ENCODE results near the gene IRF2. TPM values are rescaled to one million over a fixed set of nuclear protein-coding genes. Genes with fewer than 3 reads are reported as not detected.

Gene IRF2
- polyA plus RNA-seq, 2 of the 4 experiments (the other 2 are of a cell fraction) = 11.0 to 23.5 TPM

- ChIA-PET CTCF (no interaction called here), POLR2A (no interaction called here)
- Histone ChIP-seq H3K4me2 (no peak overlapping the region), H3K4me1 (peaks cover 21% of the 10 kb centered on the region), H3K4me3 (no peak overlapping the region), H3K9me3 (no peaks in the 10 kb centered on the region), H3K27ac (no peak overlapping the region)
- no peak for FAIRE-seq
- no peak for ATAC-seq
- WGBS (ENCODE audit: missing lambda C conversion rate) = 96% methylated on average over 6 of the region's 6 CpGs
- DNase-seq (ENCODE audit: low read depth in 1 of 2, low spot score in 1 of 2) = no peak
- TF ChIP-seq GATA3 (IDR thresholded peaks at IDR 0.05; ENCODE audit: borderline replicate concordance) (no peak), RARB (CRISPR knock-in tag; IDR thresholded peaks at IDR 0.05) (no peak), RFX5 (IDR thresholded peaks at IDR 0.05) (no peak), NPAS2 (CRISPR knock-in tag; IDR thresholded peaks at IDR 0.05; ENCODE audit: borderline replicate concordance) (no peak), NFE2L2 (conservative IDR thresholded peaks at IDR 0.05; ENCODE audit: low read length) (no peak), JUNB (IDR thresholded peaks at IDR 0.05) (no peak), HDAC2 (IDR thresholded peaks at IDR 0.05) (no peak), NR3C1 (IDR thresholded peaks at IDR 0.05) (no peak), ZNF302 (CRISPR knock-in tag; IDR thresholded peaks at IDR 0.05) (no peak), FOXS1 (CRISPR knock-in tag; IDR thresholded peaks at IDR 0.05) (no peak)
Measured at GRCh38 chr4:184387351-184387750, 87.0 kb downstream of the IRF2 start.

DNA sequence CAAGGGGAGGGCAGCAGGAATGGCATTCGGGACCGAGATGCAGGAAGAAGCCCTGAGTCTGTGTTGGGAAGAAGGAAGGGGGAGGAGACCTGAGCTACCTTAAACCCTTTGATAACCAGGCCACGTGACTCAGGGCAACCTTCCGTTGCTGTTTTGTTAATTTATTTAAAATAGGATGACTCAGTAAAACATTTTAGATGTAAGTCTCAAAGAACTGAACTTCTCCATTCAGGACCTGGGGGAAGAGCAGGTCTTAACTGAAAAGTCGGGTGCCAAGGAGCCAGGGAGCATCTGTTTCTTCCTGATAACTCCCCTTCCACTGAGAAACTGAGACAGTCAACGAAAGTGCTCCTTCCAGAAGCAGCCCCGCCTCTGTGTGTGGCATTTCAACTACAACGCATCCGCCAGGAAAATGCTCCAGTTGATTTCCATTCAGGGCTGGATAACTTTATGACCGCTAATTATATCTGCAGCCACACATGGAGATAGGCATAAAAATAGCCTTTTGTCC is 88.0 kb downstream of the IRF2 start:
- Histone ChIP-seq H3K4me2 (no peak overlapping the region), H3K4me1 (peaks cover 21% of the 10 kb centered on the region), H3K9me3 (no peaks in the 10 kb centered on the region), H3K27ac (no peak overlapping the region), H3K4me3 (no peak overlapping the region)
- DNase-seq (ENCODE audit: low read depth in 1 of 2, low spot score in 1 of 2) (no peak), ATAC-seq (no peak), FAIRE-seq (no peak)
- POLR2A ChIA-PET = no interaction called here
- WGBS (ENCODE audit: missing lambda C conversion rate) = 78% methylated on average over 10 of the region's 10 CpGs
- CTCF ChIA-PET = interaction anchor here (1.4 kb wide), 1 partner anchor 99 kb away, joined by 3 read pairs; no protein-coding TSS in a partner anchor
- TF ChIP-seq MAZ (IDR thresholded peaks at IDR 0.05; ENCODE audit: borderline replicate concordance, low read depth, low read length) (no peak), JUNB (IDR thresholded peaks at IDR 0.05) (no peak), FOXS1 (CRISPR knock-in tag; IDR thresholded peaks at IDR 0.05) (no peak), EHF (CRISPR knock-in tag; IDR thresholded peaks at IDR 0.05) (no peak), HOXB13 (CRISPR knock-in tag; IDR thresholded peaks at IDR 0.05; ENCODE audit: low read depth) (no peak), RCOR1 (IDR thresholded peaks at IDR 0.05; ENCODE audit: low read depth, low read length) (no peak), ZNF302 (CRISPR knock-in tag; IDR thresholded peaks at IDR 0.05) (no peak), MYC (IDR thresholded peaks at IDR 0.05; ENCODE audit: borderline replicate concordance, low read length) (no peak), PHF8 (IDR thresholded peaks at IDR 0.05; ENCODE audit: borderline replicate concordance, low read depth) (no peak), KDM1A (IDR thresholded peaks at IDR 0.05; ENCODE audit: low read depth) (no peak), RAD21 (conservative IDR thresholded peaks at IDR 0.05 in 1 of 2, IDR thresholded peaks at IDR 0.05 in 1 of 2) (no peak), ZSCAN20 (CRISPR knock-in tag; IDR thresholded peaks at IDR 0.05) (no peak), MAX (IDR thresholded peaks at IDR 0.05) (no peak), MAFK (IDR thresholded peaks at IDR 0.05; ENCODE audit: partially characterized antibody) (no peak)

GRCh38 chr4:184385705-184386141 is 88.6 kb downstream of the IRF2 start:
- ChIA-PET POLR2A (no interaction called here), CTCF (interaction anchor here (1.4 to 1.9 kb wide), 2 partner anchors 99 to 122 kb away, joined by 3 to 5 read pairs; no protein-coding TSS in a partner anchor)
- 85% methylated on average over 6 of the region's 6 CpGs for WGBS (ENCODE audit: missing lambda C conversion rate)
- peaks cover 21% of the 10 kb centered on the region for H3K4me1 ChIP-seq
- no peak for DNase-seq (ENCODE audit: low read depth in 1 of 2, low spot score in 1 of 2)
- no peak for TF ChIP-seq ESRRA (IDR thresholded peaks at IDR 0.05; ENCODE audit: borderline replicate concordance, low read length)
- no peak for TF ChIP-seq HEYL (CRISPR knock-in tag; IDR thresholded peaks at IDR 0.05)
- TF ChIP-seq KDM1A (IDR thresholded peaks at IDR 0.05; ENCODE audit: low read depth) = no peak
- no peak for TF ChIP-seq FOSB (CRISPR knock-in tag; IDR thresholded peaks at IDR 0.05)
- TF ChIP-seq CHD2 (IDR thresholded peaks at IDR 0.05; ENCODE audit: low read length, partially characterized antibody) = no peak
- TF ChIP-seq TFCP2L1 (CRISPR knock-in tag; IDR thresholded peaks at IDR 0.05) = no peak
- TF ChIP-seq ZNF302 (CRISPR knock-in tag; IDR thresholded peaks at IDR 0.05) = no peak
- TF ChIP-seq HES2 (IDR thresholded peaks at IDR 0.05) = no peak
- TF ChIP-seq CEBPB (IDR thresholded peaks at IDR 0.05) = no peak
- no peak for TF ChIP-seq GATA3 (IDR thresholded peaks at IDR 0.05; ENCODE audit: borderline replicate concordance)
- no peak for TF ChIP-seq EHF (CRISPR knock-in tag; IDR thresholded peaks at IDR 0.05)
- TF ChIP-seq E2F6 (IDR thresholded peaks at IDR 0.05; ENCODE audit: borderline replicate concordance, low read depth) = no peak
- H3K4me3 ChIP-seq = no peak overlapping the region
- no peaks in the 10 kb centered on the region for H3K9me3 ChIP-seq
- no peak for FAIRE-seq
- H3K27ac ChIP-seq = no peak overlapping the region
- H3K4me2 ChIP-seq = no peak overlapping the region
- no peak for ATAC-seq
